Tibial nerve (tissue), 4 donors: ENCODE data around the gene GPC6. TPM values are rescaled to one million over a fixed set of nuclear protein-coding genes. Genes with fewer than 3 reads are reported as not detected.

Experiments
- DNase-seq, 2 donors: peaks; one replicate each; pipeline ENCODE4 v3.0.0-alpha.2; 2019; ENCODE audit warnings: low spot score in 2 of 2
- H3K27ac ChIP-seq, 4 donors: fragments of 200-600 bp; sonication (generic) in 3 of 4; one replicate each; pipeline ENCODE4 v1.5.1; 2017 to 2019; ENCODE audit warnings: mild to moderate bottlenecking in 1 of 4
- H3K27me3 ChIP-seq, 2 donors: fragments of 200-600 bp; sonication (generic) in 1 of 2; one replicate each; pipeline versions ENCODE4 v1.5.1 to v1.6.0; 2017 to 2019
- H3K36me3 ChIP-seq, 3 donors: fragments of 200-600 bp; sonication (generic); one replicate each; pipeline ENCODE4 v1.5.1; 2018 to 2019
- H3K4me1 ChIP-seq, 4 donors: fragments of 200-600 bp; sonication (generic) in 3 of 4; one replicate each; pipeline ENCODE4 v1.5.1; 2017 to 2019
- H3K4me3 ChIP-seq, 4 donors: fragments of 200-600 bp; sonication (generic) in 3 of 4; one replicate each; pipeline ENCODE4 v1.5.1; 2017 to 2019; ENCODE audit warnings: mild to moderate bottlenecking in 1 of 4, moderate library complexity in 1 of 4
- H3K9me3 ChIP-seq, 4 donors: fragments of 200-600 bp; sonication (generic) in 3 of 4; one replicate each; pipeline ENCODE4 v1.5.1; 2017 to 2019
- EP300 ChIP-seq, 2 donors: sonication (generic); formaldehyde crosslinking; IDR thresholded peaks; one replicate each; pipeline ENCODE4 v1.6.1; 2017; ENCODE audit warnings: antibody characterized with exemption in 2 of 2, mild to moderate bottlenecking in 1 of 2
- POLR2A ChIP-seq, 2 donors: fragments of 450-650 bp; IDR thresholded peaks; one replicate each; pipeline ENCODE4 v1.6.1; 2017; ENCODE audit warnings: antibody characterized with exemption in 2 of 2, mild to moderate bottlenecking in 2 of 2, moderate library complexity in 2 of 2
- WGBS, 2 donors: methylation state at CpG; one replicate each; pipeline ENCODE4 v1.1.5; 2018; 5-methylcytosine and 5-hydroxymethylcytosine counted together
- total RNA-seq, 4 donors: library from RNA; depleted of rRNA; stranded (reverse); fragments of >200 nt; gene quantifications; one replicate each; pipeline ENCODE4 v1.1.0, GENCODE V29; 2016
- TF ChIP-seq, protein P1 (sequence below), 5 experiments: fragments of 200-600 bp in 3 of 5; fragments of 450-650 bp in 2 of 5; sonication (generic) in 3 of 5; IDR thresholded peaks; one replicate each; pipeline ENCODE4 v1.5.1; 2016 to 2019; ENCODE audit warnings: antibody characterized with exemption in 5 of 5, mild to moderate bottlenecking in 3 of 5, moderate library complexity in 2 of 5

The GPC6 gene
- total RNA-seq, 4 donors from 2014 or later: 21.9 to 39.5 (median 29.8) TPM

- no peak overlapping the region for H3K27ac ChIP-seq
- DNase-seq: no peak
- TF ChIP-seq, protein P1, sequence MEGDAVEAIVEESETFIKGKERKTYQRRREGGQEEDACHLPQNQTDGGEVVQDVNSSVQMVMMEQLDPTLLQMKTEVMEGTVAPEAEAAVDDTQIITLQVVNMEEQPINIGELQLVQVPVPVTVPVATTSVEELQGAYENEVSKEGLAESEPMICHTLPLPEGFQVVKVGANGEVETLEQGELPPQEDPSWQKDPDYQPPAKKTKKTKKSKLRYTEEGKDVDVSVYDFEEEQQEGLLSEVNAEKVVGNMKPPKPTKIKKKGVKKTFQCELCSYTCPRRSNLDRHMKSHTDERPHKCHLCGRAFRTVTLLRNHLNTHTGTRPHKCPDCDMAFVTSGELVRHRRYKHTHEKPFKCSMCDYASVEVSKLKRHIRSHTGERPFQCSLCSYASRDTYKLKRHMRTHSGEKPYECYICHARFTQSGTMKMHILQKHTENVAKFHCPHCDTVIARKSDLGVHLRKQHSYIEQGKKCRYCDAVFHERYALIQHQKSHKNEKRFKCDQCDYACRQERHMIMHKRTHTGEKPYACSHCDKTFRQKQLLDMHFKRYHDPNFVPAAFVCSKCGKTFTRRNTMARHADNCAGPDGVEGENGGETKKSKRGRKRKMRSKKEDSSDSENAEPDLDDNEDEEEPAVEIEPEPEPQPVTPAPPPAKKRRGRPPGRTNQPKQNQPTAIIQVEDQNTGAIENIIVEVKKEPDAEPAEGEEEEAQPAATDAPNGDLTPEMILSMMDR (IDR thresholded peaks at IDR 0.05): no peak
- TF ChIP-seq POLR2A (IDR thresholded peaks at IDR 0.05) (no peak), EP300 (IDR thresholded peaks at IDR 0.05) (no peak)
- H3K4me1 ChIP-seq: no peaks in the 10 kb centered on the region
- no peaks in the 10 kb centered on the region for H3K36me3 ChIP-seq
- peaks cover 0 to 28% (median 0%) of the 10 kb centered on the region in 4 donors for H3K9me3 ChIP-seq
- no peaks in the 10 kb centered on the region for H3K27me3 ChIP-seq
- no peak overlapping the region for H3K4me3 ChIP-seq
- 94 to 100% methylated on average over 7 of the region's 7 CpGs for WGBS, 2 donors
Observed at GRCh38 chr13:93472296-93472695, 245.7 kb downstream of the GPC6 start.

DNA sequence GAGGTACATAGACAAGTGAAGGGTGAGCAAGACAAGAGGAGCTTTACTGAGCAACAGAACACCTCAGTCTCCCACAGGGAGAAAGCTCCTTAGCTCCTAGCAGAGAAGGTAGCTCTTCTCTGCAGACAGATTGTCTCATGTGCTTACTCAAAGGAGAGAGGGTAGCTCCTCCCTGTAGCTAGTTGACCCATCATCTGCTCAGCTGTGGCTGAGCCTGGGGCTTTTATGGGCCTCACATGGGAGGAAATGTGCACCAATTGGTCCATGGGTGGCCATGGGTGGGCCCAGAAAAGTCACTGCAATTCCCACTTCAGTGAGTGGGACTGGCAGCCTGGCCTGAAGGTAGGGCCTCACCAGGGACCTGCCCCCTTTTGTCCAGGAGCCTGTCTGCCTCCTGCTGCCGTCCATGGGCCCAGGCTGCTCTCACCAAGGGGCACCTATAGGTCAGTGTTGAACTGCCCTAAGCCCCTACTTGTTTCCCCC lies 246.2 kb downstream of the GPC6 start:
- 89 to 100% methylated on average over 1 of the region's 1 CpG for WGBS, 2 donors
- DNase-seq: no peak
- H3K4me1 ChIP-seq: no peaks in the 10 kb centered on the region
- no peaks in the 10 kb centered on the region for H3K27me3 ChIP-seq
- no peaks in the 10 kb centered on the region for H3K36me3 ChIP-seq
- no peak overlapping the region for H3K27ac ChIP-seq
- peaks cover 0 to 28% (median 0%) of the 10 kb centered on the region in 4 donors for H3K9me3 ChIP-seq
- no peak overlapping the region for H3K4me3 ChIP-seq
- no peak for TF ChIP-seq POLR2A (IDR thresholded peaks at IDR 0.05)
- TF ChIP-seq, protein P1 (IDR thresholded peaks at IDR 0.05): no peak

DNA sequence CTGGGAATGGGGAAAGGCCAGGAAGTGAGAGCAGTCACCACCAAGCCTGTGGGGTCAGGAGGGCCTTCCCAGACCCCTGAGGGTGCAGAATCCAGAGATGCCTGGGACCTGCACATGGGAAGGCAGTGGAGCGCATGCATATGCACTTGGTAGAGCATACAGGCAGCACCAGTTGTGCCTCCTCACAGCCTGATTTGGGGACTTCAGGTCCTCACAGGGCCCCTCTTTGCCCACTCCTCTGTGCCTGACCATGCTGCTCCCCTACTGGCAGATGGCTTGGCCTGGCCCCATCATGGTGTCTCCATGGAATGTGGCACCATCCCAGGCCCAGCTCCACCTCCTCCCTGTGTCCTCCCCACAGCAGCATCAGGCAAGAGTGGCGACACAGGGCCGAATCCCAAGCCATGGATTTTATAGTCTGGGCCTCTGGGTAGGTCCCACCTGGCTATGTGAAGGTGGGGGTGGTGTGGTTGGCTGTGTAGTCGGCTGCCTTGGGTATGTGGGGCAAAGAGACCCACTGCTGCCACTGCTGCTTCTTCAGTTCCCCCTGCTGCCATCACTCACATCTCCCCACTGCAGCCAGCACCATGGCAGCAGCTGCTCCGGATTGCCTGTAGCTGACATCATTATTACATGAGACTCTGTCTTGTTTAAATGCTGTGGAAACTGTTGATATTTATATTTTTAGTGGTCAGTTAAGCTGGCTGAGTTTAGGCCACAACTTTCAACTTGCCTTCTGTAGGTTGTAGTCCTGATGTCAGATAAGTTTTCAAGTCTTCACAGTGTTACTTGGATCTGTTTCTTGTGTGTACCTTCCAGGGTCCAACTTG lies 247.0 kb downstream of the GPC6 start:
- no peak for DNase-seq
- no peak for TF ChIP-seq EP300 (IDR thresholded peaks at IDR 0.05)
- TF ChIP-seq POLR2A (IDR thresholded peaks at IDR 0.05): no peak
- TF ChIP-seq, protein P1 (IDR thresholded peaks at IDR 0.05): no peak
- WGBS, 2 donors: 76 to 84% methylated on average over 4 of the region's 5 CpGs
- Histone ChIP-seq H3K27me3 (no peaks in the 10 kb centered on the region), H3K4me3 (no peak overlapping the region), H3K27ac (no peak overlapping the region), H3K4me1 (no peaks in the 10 kb centered on the region), H3K9me3 (peaks cover 0 to 28% (median 0%) of the 10 kb centered on the region in 4 donors), H3K36me3 (no peaks in the 10 kb centered on the region)

- no peak for DNase-seq
- 73 to 76% methylated on average over 8 of the region's 8 CpGs for WGBS, 2 donors
- H3K36me3 ChIP-seq: no peaks in the 10 kb centered on the region
- H3K9me3 ChIP-seq: peaks cover 0 to 17% (median 0%) of the 10 kb centered on the region in 4 donors
- no peak overlapping the region for H3K27ac ChIP-seq
- H3K4me3 ChIP-seq: no peak overlapping the region
- no peaks in the 10 kb centered on the region for H3K27me3 ChIP-seq
- no peaks in the 10 kb centered on the region for H3K4me1 ChIP-seq
- no peak for TF ChIP-seq EP300 (IDR thresholded peaks at IDR 0.05)
- TF ChIP-seq POLR2A (IDR thresholded peaks at IDR 0.05): no peak
- TF ChIP-seq, protein P1 (IDR thresholded peaks at IDR 0.05): no peak
Observed at GRCh38 chr13:93476175-93476574, 249.6 kb downstream of the GPC6 start.

DNA sequence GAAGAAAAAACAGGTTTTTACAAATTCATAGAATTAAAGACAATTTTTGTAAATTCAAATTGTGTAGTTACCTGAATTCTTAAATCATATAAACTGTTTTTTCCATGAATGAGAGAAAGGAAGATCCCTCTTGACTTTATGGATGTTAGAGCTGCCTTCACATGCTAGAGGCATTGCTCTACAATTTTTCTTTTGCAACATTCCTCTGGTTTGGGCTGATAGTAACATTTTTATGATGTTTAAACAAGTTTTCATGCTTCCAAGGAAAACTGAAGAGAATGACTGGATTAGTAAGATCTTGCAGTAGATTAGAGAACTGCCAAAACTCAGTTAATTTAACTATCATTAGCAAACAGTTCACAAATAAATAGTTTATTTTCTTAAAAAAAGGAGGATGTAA lies 250.6 kb downstream of the GPC6 start:
- no peak for DNase-seq
- TF ChIP-seq, protein P1 (IDR thresholded peaks at IDR 0.05): no peak
- no peak for TF ChIP-seq EP300 (IDR thresholded peaks at IDR 0.05)
- no peak for TF ChIP-seq POLR2A (IDR thresholded peaks at IDR 0.05)
- Histone ChIP-seq H3K36me3 (no peaks in the 10 kb centered on the region), H3K27me3 (no peaks in the 10 kb centered on the region), H3K27ac (no peak overlapping the region), H3K4me3 (no peak overlapping the region), H3K9me3 (peaks cover 0 to 14% (median 0%) of the 10 kb centered on the region in 4 donors), H3K4me1 (no peaks in the 10 kb centered on the region)
